ENCODE results near the gene ZNF17. TPM values are rescaled to one million over a fixed set of nuclear protein-coding genes. Genes with fewer than 3 reads are reported as not detected.
"Not testable (repeated sequence)": the region's sequence is repeated elsewhere in the genome, so short reads cannot be mapped to it uniquely, and the experiment has no call there.

Gene ZNF17
- total and polyA plus RNA-seq, 7 donors = 3.6 to 11.0 (median 6.1) TPM

DNA sequence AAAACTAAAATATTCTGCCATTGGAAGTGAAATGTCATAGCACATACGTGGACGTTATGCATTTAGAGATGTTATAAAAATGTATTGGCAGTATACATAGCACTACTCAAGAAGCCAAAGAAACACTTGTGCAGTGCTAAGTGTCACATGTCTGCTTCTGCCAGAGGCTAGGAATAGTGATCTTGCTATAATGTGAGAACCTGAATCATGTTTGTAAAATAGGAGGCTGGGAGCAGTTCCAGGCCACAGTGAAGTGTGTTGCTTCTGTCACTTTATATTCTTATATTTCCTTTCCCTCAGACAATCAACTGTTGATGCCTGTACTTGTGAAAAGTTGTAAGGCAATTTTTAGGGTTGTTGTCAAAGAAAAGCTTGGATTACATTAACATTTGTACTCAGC lies 44.2 kb upstream of the ZNF17 start:
- H3K27ac ChIP-seq = peak overlapping the region; percentile 76
- H3K36me3 ChIP-seq (ENCODE audit: insufficient read depth in 1 of 2, low read depth in 1 of 2) = peaks cover 0 to 26% of the 10 kb centered on the region in 2 donors
- no peak overlapping the region for H3K4me3 ChIP-seq
- ATAC-seq (peak in 3 of 4 donors; percentile 27 to 34 (median 31)), DNase-seq (no peak)
- no peak for TF ChIP-seq CTCF (IDR thresholded peaks at IDR 0.05)
- H3K9me3 ChIP-seq = no peaks in the 10 kb centered on the region
- intact Hi-C loops (cut with DNase I) = loop anchor here in 1 of 2 donors (2.0 kb wide), 1 partner anchor 22 kb away; the partner anchor contains the start of gene ZNF548
- 31 to 71% (median 44%) methylated on average over 2 of the region's 2 CpGs for WGBS, 3 donors
- H3K27me3 ChIP-seq (ENCODE audit: insufficient read depth in 3 of 3, low read length in 2 of 3) = no peaks in the 10 kb centered on the region
- no peaks in the 10 kb centered on the region for H3K4me1 ChIP-seq

GRCh38 chr19:57374179-57374578 lies 36.8 kb upstream of the ZNF17 start:
- Histone ChIP-seq H3K27me3 (ENCODE audit: insufficient read depth in 3 of 3, low read length in 2 of 3) (no peaks in the 10 kb centered on the region), H3K4me1 (no peaks in the 10 kb centered on the region), H3K27ac (no peak overlapping the region), H3K36me3 (ENCODE audit: insufficient read depth in 1 of 2, low read depth in 1 of 2) (peaks cover 21 to 70% of the 10 kb centered on the region in 2 donors), H3K4me3 (no peak overlapping the region), H3K9me3 (peaks cover 33% of the 10 kb centered on the region)
- 97 to 98% (median 98%) methylated on average over 6 of the region's 6 CpGs for WGBS, 3 donors
- intact Hi-C loops (cut with DNase I) = no loop called here
- no peak for TF ChIP-seq CTCF (IDR thresholded peaks at IDR 0.05)
- DNase-seq = no peak
- ATAC-seq = no peak

DNA sequence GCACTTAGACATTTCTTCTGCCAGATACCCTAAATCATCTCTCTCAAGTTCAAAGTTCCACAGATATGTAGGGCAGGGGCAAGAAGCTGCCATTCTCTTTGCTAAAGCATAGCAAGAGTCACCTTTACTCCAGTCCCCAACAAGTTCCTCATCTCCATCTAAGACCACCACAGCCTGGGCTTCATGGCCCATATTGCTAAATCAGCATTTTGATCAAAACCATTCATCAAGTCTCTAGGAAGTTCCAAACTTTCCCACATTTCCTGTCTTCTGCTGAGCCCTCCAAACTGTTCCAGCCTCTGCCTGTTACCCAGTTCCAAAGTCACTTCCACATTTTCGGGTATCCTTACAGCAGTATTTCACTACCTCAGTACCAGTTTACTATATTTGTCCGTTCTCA lies 36.3 kb upstream of the ZNF17 start:
- H3K27me3 ChIP-seq (ENCODE audit: insufficient read depth in 3 of 3, low read length in 2 of 3); H3K4me1 ChIP-seq; intact Hi-C loops (cut with DNase I); DNase-seq; ATAC-seq; H3K27ac ChIP-seq; H3K4me3 ChIP-seq: not testable (repeated sequence)
- peaks cover 38% of the 10 kb centered on the region for H3K9me3 ChIP-seq
- 98 to 100% (median 98%) methylated on average over 2 of the region's 2 CpGs for WGBS, 3 donors
- H3K36me3 ChIP-seq (ENCODE audit: insufficient read depth in 1 of 2, low read depth in 1 of 2) = peaks cover 21 to 70% of the 10 kb centered on the region in 2 donors

GRCh38 chr19:57376151-57376550 lies 34.8 kb upstream of the ZNF17 start:
- no peak for TF ChIP-seq CTCF (IDR thresholded peaks at IDR 0.05)
- no peaks in the 10 kb centered on the region for H3K27me3 ChIP-seq (ENCODE audit: insufficient read depth in 3 of 3, low read length in 2 of 3)
- H3K4me1 ChIP-seq = no peaks in the 10 kb centered on the region
- peaks cover 21 to 67% of the 10 kb centered on the region in 2 donors for H3K36me3 ChIP-seq (ENCODE audit: insufficient read depth in 1 of 2, low read depth in 1 of 2)
- peaks cover 38% of the 10 kb centered on the region for H3K9me3 ChIP-seq
- H3K27ac ChIP-seq = no peak overlapping the region
- DNase-seq = no peak
- H3K4me3 ChIP-seq = no peak overlapping the region
- WGBS, 3 donors = 93 to 97% (median 94%) methylated on average over 6 of the region's 6 CpGs
- intact Hi-C loops (cut with DNase I) = no loop called here
- no peak for ATAC-seq

GRCh38 chr19:57377498-57378146 lies 33.3 kb upstream of the ZNF17 start:
- no peak overlapping the region for H3K4me3 ChIP-seq
- WGBS, 3 donors = 93 to 98% (median 96%) methylated on average over 3 of the region's 3 CpGs
- TF ChIP-seq CTCF (IDR thresholded peaks at IDR 0.05) = no peak
- H3K27ac ChIP-seq = no peak overlapping the region
- intact Hi-C loops (cut with DNase I) = no loop called here
- peaks cover 38% of the 10 kb centered on the region for H3K9me3 ChIP-seq
- no peaks in the 10 kb centered on the region for H3K4me1 ChIP-seq
- peaks cover 15 to 52% of the 10 kb centered on the region in 2 donors for H3K36me3 ChIP-seq (ENCODE audit: insufficient read depth in 1 of 2, low read depth in 1 of 2)
- no peak for ATAC-seq
- H3K27me3 ChIP-seq (ENCODE audit: insufficient read depth in 3 of 3, low read length in 2 of 3) = no peaks in the 10 kb centered on the region
- DNase-seq = no peak
